HG02759 (cell line): Measurements from ENCODE around the gene MXD4.
A peak's percentile ranks its signal among the peaks of the same experiment; 100 is the strongest.

Experiments
- ATAC-seq: cut with Tn5 transposase; IDR thresholded peaks from one replicate; pipeline ENCODE4 v1.9.1; 2021; ENCODE audit warnings: mild to moderate bottlenecking, moderate library complexity; ENCODE audit not compliant: unreplicated experiment

Gene MXD4

DNA sequence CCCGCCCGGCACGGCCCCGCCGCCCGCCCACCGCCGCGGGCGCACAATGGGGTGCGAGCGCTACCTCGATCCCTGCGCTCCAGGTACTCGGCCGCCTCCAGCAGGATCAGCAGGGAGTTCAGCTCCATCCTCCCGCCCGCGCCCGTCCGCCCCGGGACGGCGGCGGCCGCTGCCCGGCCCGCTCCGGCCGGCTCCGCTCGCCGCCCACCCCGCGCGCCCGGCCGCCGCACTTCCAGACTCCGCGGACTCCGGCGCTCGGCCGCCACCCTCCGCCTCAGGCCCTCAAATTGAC lies at the start of gene MXD4:
MXD4 (minus strand) TSS at position 257 of the 292 bp plus-strand sequence; CDS start at position 128, 129 bp downstream.
- ATAC-seq, result peak; percentile 1

DNA sequence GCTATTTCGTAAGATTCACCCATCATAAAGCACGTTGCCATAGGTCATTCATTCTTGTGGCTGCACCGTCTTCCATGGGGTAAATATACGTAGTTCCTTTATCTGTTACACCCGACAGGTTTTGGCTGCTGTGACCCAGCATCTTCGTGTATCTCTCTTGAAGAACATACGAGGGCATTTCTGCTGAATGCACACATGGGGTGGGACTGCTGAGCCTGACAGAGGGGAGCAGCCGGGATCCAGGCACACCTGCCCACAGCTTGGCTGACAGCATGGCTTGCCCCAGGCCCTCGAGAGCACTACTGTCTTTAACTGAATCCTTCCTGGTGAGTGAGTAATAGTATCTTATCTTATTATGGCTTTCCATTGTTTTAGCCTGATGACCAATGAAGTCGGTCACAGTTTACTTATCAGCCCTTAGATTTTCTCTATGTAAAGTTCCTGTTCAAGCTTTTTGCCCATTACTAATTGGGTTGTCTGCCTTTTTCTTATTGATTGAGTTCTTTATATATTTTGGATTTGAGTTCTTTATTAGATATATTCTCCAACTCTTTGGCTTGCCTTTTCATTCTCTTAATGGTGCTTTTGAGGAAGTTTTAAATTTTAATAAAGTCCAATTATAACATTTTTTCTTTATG lies 45.0 kb upstream of the MXD4 start:
- ATAC-seq, result no peak

DNA sequence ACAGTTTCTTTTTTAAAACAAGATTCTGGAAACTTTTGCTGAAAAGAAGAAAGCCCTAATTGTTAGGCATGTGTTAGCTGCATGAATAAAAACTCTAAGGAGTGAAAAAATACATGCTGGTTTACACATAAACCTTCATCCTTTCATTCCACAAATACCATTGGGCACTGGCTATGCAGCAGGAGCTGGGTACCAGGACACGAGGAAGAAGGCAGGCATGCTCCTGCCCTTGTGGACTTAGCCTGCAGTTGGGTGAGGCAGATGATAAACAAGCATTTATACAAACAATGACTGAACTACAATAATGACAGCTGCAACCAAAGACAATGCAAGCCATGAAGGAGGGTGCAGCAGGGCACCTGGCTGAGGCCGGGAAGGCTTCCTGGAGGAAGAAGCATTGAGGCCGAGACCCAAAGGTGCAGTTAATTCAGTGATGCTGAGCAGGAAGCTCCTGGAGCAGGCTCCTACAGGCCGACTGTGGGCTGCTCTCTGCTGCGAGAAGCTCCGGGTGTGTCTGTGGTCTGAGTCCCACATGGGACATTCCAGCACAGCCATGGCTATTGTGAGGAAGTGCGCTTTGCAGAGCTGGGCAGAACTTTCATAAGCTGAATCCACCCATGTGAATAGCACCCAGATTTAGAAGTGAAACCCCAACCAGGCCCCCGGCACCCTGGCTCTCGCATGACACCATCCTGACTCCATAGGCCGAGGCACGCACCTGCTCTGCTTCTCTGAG lies 44.0 kb upstream of the MXD4 start:
- ATAC-seq, result no peak

GRCh38 chr4:2304877-2305561 lies 43.1 kb upstream of the MXD4 start:
- ATAC-seq, result no peak

GRCh38 chr4:2304321-2304876 lies 42.5 kb upstream of the MXD4 start:
- no peak for ATAC-seq

GRCh38 chr4:2303686-2304320 lies 41.9 kb upstream of the MXD4 start:
- no peak for ATAC-seq

- ATAC-seq, result no peak
Measured at GRCh38 chr4:2303121-2303685, 41.3 kb upstream of the MXD4 start.

DNA sequence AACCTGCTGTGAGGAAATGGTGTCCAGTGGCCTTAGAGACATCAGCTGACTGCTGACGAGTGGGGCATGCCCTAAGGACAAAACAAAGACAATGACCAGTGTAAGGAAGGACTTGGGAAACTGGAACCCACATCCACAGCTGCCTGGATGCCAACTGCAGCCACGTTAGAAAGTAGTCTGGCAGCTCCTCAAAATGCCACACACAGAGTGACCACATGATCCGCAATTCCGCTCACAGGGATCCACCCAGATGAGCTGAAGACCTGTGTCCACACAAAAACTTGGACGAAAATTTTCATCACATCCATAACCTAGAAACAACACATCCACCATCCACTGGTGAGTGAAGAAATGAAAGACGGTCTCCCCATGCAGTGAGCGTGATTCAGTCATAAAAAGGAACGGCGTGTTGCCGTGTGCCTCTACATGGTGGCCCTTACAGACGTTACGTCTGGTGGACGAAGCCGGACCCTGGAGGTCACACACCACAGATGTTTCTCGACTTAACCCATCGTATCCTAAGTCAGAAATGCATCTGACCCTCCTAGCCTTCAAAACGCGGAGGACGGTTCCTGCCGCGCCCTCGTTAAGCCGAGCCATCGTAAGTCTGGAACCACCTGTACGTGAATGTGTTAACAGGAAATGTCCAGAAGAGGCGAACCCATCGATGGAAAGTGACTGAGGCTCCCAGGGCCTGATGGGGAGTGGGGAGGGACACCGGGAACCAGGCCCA lies 40.6 kb upstream of the MXD4 start:
- no peak for ATAC-seq

DNA sequence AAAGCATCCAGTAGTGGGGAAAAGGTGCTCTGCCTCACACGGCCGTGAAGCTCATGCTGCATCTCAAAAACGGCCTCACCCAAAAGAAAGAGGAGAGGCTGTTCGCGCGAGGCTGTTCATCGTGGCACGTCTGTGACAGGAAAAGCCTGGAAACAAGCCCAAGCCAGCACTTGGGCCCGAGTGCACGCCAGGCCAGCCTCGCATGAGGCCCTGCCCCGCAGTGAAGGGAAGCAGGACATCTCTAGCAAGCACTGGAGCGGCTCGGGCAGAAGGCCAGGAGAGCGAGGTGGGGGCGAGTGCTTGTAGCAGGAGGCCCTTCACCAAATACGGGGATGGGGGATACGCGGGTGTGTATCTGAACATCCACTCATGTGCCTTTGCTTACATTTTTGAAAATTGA lies 39.9 kb upstream of the MXD4 start:
- no peak for ATAC-seq

- no peak for ATAC-seq
Measured at GRCh38 chr4:2301225-2301642, 39.3 kb upstream of the MXD4 start.

DNA sequence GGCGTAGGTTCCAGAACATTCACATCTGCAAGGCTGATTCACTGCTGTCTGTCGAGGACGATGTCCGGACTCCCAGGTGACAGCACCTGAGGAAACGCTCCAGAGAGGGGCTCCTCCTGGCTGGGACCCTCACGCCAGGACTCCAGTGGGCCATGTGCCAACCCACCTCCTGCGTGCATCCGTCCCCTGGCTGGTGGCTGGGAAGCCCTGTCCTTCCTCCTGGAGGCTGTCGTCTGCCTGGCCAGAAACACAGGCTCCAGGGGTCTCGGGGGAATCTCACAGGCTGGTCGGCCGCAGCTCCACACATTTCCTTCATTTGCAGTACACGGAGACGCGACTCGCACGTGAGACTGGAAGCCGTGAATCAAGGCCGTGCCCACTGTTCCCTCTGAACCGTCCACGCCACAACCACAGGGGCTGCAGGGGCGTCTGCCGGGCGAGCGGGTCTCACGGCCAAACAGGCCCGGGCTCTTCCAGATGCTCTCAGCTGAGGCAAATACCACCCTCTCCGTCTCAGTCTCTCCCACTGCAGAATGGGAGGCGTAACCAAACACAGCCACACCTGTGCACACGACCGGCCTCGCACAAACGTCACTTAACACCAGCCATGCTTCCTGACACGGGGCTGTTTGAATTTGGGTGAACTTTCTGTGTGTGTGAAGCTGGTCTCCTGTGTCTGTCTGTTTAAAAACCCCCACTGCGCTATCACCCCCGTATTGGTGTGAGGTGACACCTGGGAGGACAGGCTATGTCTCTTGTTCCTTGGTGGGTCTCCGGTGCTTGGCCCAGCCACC lies 38.7 kb upstream of the MXD4 start:
- ATAC-seq, result no peak

- no peak for ATAC-seq
Measured at GRCh38 chr4:2299794-2300193, 37.9 kb upstream of the MXD4 start.

GRCh38 chr4:2298532-2298991 lies 36.7 kb upstream of the MXD4 start:
- ATAC-seq, result no peak

GRCh38 chr4:2297606-2298531 lies 36.0 kb upstream of the MXD4 start:
- no peak for ATAC-seq

- no peak for ATAC-seq
Measured at GRCh38 chr4:2296631-2297601, 35.0 kb upstream of the MXD4 start.

DNA sequence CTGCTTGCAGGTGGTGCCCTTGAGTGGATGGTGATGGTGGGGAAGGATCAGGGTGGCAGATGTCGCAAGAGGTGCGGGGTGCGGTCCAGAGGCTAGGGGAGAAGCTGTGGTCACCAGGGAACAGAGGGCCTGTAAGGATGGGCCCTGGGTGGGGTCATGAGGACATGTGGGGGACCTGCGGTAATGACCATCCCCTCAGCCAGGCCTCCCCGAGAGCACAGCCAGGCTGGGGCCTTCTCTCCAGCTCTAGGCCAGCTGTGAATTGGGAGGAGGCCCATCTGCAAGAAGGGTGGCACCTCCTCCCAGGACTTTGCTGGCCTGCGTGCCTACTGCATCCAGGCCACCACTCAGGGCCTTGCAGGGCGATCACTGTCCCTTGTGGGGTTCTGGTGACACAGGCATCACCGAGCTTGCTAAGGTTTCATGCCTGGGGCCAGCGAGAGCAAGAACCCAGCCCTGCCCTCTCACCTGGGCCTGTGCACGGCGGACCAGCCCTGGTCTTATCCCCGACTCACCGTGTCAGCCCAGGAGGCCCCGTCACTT lies 34.1 kb upstream of the MXD4 start:
- no peak for ATAC-seq

DNA sequence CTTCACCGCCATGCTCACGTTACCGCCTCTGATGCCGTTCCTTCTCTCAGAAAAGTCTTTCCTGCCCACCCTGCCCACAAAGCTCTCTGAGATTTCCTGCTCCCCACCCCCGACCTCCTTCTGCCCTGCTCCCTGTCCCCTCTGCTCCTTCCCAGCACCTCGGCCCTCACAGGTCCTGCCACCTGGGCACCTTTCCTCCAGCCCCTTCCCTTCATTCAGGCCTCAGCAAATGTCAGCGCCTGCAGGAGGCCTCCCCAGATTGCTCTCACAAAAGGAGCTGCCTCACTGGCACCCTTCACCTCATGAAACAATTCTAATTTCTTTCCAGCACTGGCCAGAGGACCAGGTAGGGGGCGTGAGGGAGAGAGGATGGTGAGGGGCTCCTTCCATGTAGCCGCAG lies 33.6 kb upstream of the MXD4 start:
- ATAC-seq, result no peak
